NCI-H2107 treated with DMSO at 0.1 percent for 48 hours (cell line): ENCODE data around the gene HOXD13.

Experiments
- DNase-seq: peaks from one replicate; lab custom pipeline; 2025; ENCODE audit not compliant: unreplicated experiment; lab: John Stamatoyannopoulos, UW

HOXD13 gene

GRCh38 chr2:176118601-176119339 lies 26.2 kb downstream of the HOXD13 start:
- DNase-seq: peak; percentile 94

GRCh38 chr2:176120364-176121189 lies 28.1 kb downstream of the HOXD13 start:
- DNase-seq: no peak

GRCh38 chr2:176121190-176122051 lies 28.9 kb downstream of the HOXD13 start:
- no peak for DNase-seq

GRCh38 chr2:176122052-176122682 lies 29.6 kb downstream of the HOXD13 start:
- DNase-seq: no peak

- no peak for DNase-seq
Observed at GRCh38 chr2:176122683-176123410, 30.3 kb downstream of the HOXD13 start, which contains the start of gene HOXD9. Gene HOXD9, plus strand, starts transcription at chr2:176122719. Its CDS starts 50 bp downstream, at chr2:176122769.

GRCh38 chr2:176123411-176124109 lies 31.0 kb downstream of the HOXD13 start:
- no peak for DNase-seq

GRCh38 chr2:176124110-176124946 lies 31.8 kb downstream of the HOXD13 start:
- DNase-seq: no peak

- DNase-seq: no peak
Observed at GRCh38 chr2:176124947-176125771, 32.6 kb downstream of the HOXD13 start.

GRCh38 chr2:176125772-176126054 lies 33.2 kb downstream of the HOXD13 start:
- no peak for DNase-seq

GRCh38 chr2:176126929-176127773 lies 34.6 kb downstream of the HOXD13 start:
- DNase-seq: no peak

- no peak for DNase-seq
Observed at GRCh38 chr2:176127774-176128072, 35.2 kb downstream of the HOXD13 start.

- DNase-seq: no peak
Observed at GRCh38 chr2:176128172-176128981, 35.9 kb downstream of the HOXD13 start.

GRCh38 chr2:176128982-176129796 lies 36.7 kb downstream of the HOXD13 start, which contains the start of gene HOXD8:
Gene HOXD8, plus strand, starts transcription at chr2:176129705. Its CDS starts 662 bp downstream, at chr2:176130367.
- DNase-seq: no peak

GRCh38 chr2:176129813-176130146 lies 37.3 kb downstream of the HOXD13 start:
- DNase-seq: no peak

GRCh38 chr2:176130147-176130956 lies 37.8 kb downstream of the HOXD13 start:
- no peak for DNase-seq
